Measurements from ENCODE around the gene POLR1C. TPM values are rescaled to one million over a fixed set of nuclear protein-coding genes. Genes with fewer than 3 reads are reported as not detected.

POLR1C gene
- total and polyA plus RNA-seq, 10 of the 15 experiments (the other 5 are each of a cell fraction or from before 2014, with no cell fraction given) = 40.0 to 180 (median 66.2) TPM

DNA sequence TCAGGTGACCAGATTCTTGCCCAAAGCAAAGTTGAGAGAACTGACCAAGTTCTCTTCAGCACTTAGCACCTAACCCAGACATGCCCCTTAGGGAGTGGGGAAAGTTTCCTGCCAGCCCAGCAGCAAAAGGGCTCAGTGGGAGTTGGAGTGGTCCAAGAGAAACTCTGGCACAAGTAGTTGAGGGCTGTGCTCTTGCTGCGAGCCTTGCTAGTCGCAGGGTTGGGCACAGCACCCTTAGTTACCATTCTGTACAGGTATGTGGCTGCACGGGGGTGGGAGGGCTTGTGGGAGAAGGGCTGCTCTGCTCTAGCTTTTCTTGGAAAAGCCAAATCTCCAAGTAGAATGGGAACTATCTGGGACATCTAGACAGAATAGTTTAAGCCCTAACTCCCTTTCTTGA, 6.4 kb downstream of the POLR1C start:
- no TSS peak for BruUV-seq (replicated peaks)
- TF ChIP-seq ZNF622 (IDR thresholded peaks at IDR 0.05) (no peak), YY1 (IDR thresholded peaks at IDR 0.05; ENCODE audit: low read depth, low read length) (no peak), POLR2A (IDR thresholded peaks at IDR 0.05; ENCODE audit: low read depth, low read length) (peak; percentile 47; the same call in 1 of the 2 replicates), FOS (IDR thresholded peaks at IDR 0.05; ENCODE audit: borderline replicate concordance, extremely low read depth, insufficient read length) (no peak), POLR2AphosphoS5 (IDR thresholded peaks at IDR 0.05; ENCODE audit: low read length) (peak; percentile 19; the same call in 1 of the 2 replicates)
- 94% methylated on average over 3 of the region's 3 CpGs for WGBS (ENCODE audit: insufficient coverage, insufficient replicate concordance, low lambda C conversion rate, missing lambda C conversion rate)
- Histone ChIP-seq H3K27ac (ENCODE audit: control insufficient read depth, insufficient read depth) (no peak overlapping the region), H3K36me3 (ENCODE audit: control insufficient read depth in 2 of 2, insufficient read depth in 2 of 2, low read length in 1 of 2) (peaks cover 39 to 43% of the 10 kb centered on the region in 2 experiments), H3K27me3 (replicated peaks in 1 of 2; ENCODE audit: control insufficient read depth in 2 of 2, insufficient read depth in 2 of 2, low read length in 1 of 2) (no peaks in the 10 kb centered on the region), H3K4me3 (no peak overlapping the region), H3K4me1 (ENCODE audit: control insufficient read depth, insufficient read depth, low read length) (no peaks in the 10 kb centered on the region), H3K9ac (ENCODE audit: control insufficient read depth, insufficient read depth, low read length) (no peak overlapping the region), H3K9me3 (replicated peaks; ENCODE audit: control insufficient read depth, insufficient read depth, low read length) (no peaks in the 10 kb centered on the region), H3K4me2 (ENCODE audit: control insufficient read depth, insufficient read depth) (no peak overlapping the region), H4K20me1 (ENCODE audit: control insufficient read depth, insufficient read depth) (no peaks in the 10 kb centered on the region), H2AFZ (ENCODE audit: control insufficient read depth, low read depth, low read length) (no peak overlapping the region), H3K79me2 (ENCODE audit: control insufficient read depth, insufficient read depth, low read length) (peaks cover 9% of the 10 kb centered on the region)
- no peak for FAIRE-seq
- in situ Hi-C loops (cut with MboI) = no loop called here
- ATAC-seq = no peak; the same call in 2 of the 3 replicates
- ChIA-PET POLR2A (no interaction called here), SMC1A (ENCODE audit: uncharacterized antibody, unreplicated experiment) (no interaction called here), RAD21 (ENCODE audit: unreplicated experiment) (no interaction called here), CTCF (no interaction called here)
- intact Hi-C loops (cut with micrococcal nuclease; ENCODE audit: unreplicated experiment) = no loop called here
- no peak for DNase-seq (ENCODE audit: low read depth, low spot score)

DNA sequence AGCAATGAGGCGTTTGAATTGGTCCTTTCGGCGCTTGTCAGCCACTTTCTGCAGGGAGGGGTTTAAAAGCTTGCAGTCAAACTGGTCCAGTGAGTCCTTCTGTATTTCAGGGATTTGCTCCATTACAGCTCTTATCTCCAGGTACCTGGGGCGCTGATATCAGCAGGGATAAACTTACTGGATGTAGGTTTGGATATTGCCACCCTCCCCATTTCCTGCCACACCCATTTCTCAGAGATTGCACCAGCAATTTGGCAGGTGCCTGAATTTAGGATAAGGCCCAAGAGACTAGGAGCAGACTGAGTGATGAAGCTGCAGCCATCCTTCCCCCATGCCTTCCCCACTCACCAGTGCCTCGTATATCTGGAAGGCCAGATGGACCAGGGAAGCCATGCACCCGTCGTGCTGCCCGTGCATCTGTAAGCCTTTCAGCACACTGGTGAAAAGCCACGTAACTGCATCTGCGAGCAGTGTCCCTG, 7.6 kb downstream of the POLR1C start:
- Histone ChIP-seq H3K79me2 (ENCODE audit: control insufficient read depth, insufficient read depth, low read length) (no peaks in the 10 kb centered on the region), H2AFZ (ENCODE audit: control insufficient read depth, low read depth, low read length) (no peak overlapping the region), H3K4me1 (ENCODE audit: control insufficient read depth, insufficient read depth, low read length) (no peaks in the 10 kb centered on the region), H3K4me3 (no peak overlapping the region), H3K27ac (ENCODE audit: control insufficient read depth, insufficient read depth) (no peak overlapping the region), H3K9ac (ENCODE audit: control insufficient read depth, insufficient read depth, low read length) (no peak overlapping the region), H3K36me3 (ENCODE audit: control insufficient read depth in 2 of 2, insufficient read depth in 2 of 2, low read length in 1 of 2) (peaks cover 40 to 45% of the 10 kb centered on the region in 2 experiments), H3K9me3 (replicated peaks; ENCODE audit: control insufficient read depth, insufficient read depth, low read length) (no peaks in the 10 kb centered on the region), H3K4me2 (ENCODE audit: control insufficient read depth, insufficient read depth) (no peak overlapping the region), H3K27me3 (replicated peaks in 1 of 2; ENCODE audit: control insufficient read depth in 2 of 2, insufficient read depth in 2 of 2, low read length in 1 of 2) (no peaks in the 10 kb centered on the region), H4K20me1 (ENCODE audit: control insufficient read depth, insufficient read depth) (no peaks in the 10 kb centered on the region)
- TF ChIP-seq POLR2A (IDR thresholded peaks at IDR 0.05; ENCODE audit: low read depth, low read length) (peak; percentile 63), POU2F2 (IDR thresholded peaks at IDR 0.05; ENCODE audit: borderline replicate concordance, low read depth, low read length) (no peak)
- WGBS (ENCODE audit: insufficient coverage, insufficient replicate concordance, low lambda C conversion rate, missing lambda C conversion rate) = 91% methylated on average over 10 of the region's 10 CpGs
- DNase-seq (ENCODE audit: low read depth, low spot score) (no peak), FAIRE-seq (no peak), ATAC-seq (no peak)
- ChIA-PET RAD21 (ENCODE audit: unreplicated experiment) (no interaction called here), SMC1A (ENCODE audit: uncharacterized antibody, unreplicated experiment) (no interaction called here), CTCF (interaction anchor here (0.7 kb wide), 1 partner anchor 555 kb away, joined by 3 read pairs; no protein-coding TSS in a partner anchor), POLR2A (interaction anchor here (0.7 to 1.5 kb wide), 2 partner anchors 13 to 175 kb away, joined by 3 to 5 read pairs; no protein-coding TSS in a partner anchor)
- BruUV-seq (replicated peaks) = no TSS peak
- in situ Hi-C loops (cut with MboI) (no loop called here), intact Hi-C loops (cut with micrococcal nuclease; ENCODE audit: unreplicated experiment) (no loop called here)

All from GM12878 (cell line).